SK-N-SH treated with all-trans-retinoic acid at 6 μM for 48 hours (cell line): ENCODE results near the gene GRK4.

Experiments
- ATAC-seq: fragments of 200-7000 bp; cut with Tn5 transposase; 3 replicates; pipeline ENCODE4 v1.9.1; 2020; ENCODE audit warnings: mild to moderate bottlenecking, moderate library complexity
- ARNTL ChIP-seq: fragments of 450-650 bp; formaldehyde crosslinking; IDR thresholded peaks from 2 replicates; pipeline ENCODE4 v1.5.0; 2020; ENCODE audit warnings: low read depth, mild to moderate bottlenecking, moderate library complexity, borderline replicate concordance
- BACH2 ChIP-seq: fragments of 250-450 bp; sonication (Bioruptor Pico); IDR thresholded peaks from 2 replicates; pipeline ENCODE4 v1.9.0; 2021; ENCODE audit warnings: mild to moderate bottlenecking, borderline replicate concordance
- CREB5 ChIP-seq: fragments of 250-450 bp; sonication (Bioruptor Pico); IDR thresholded peaks from 2 replicates; pipeline ENCODE4 v1.5.1; 2020; ENCODE audit warnings: low read depth, mild to moderate bottlenecking, moderate library complexity
- CSDC2 ChIP-seq: fragments of 250-450 bp; sonication (Bioruptor Pico); IDR thresholded peaks from 2 replicates; pipeline ENCODE4 v1.5.0; 2020; ENCODE audit warnings: mild to moderate bottlenecking, moderate library complexity
- CSRNP3 ChIP-seq: fragments of 250-450 bp; sonication (Bioruptor Pico); IDR thresholded peaks from 2 replicates; pipeline ENCODE4 v1.5.1; 2021; ENCODE audit warnings: mild to moderate bottlenecking, moderate library complexity
- ESRRG ChIP-seq: fragments of 250-450 bp; sonication (Bioruptor Pico); IDR thresholded peaks from 2 replicates; pipeline ENCODE4 v1.6.1; 2021; ENCODE audit warnings: mild to moderate bottlenecking
- OSR1 ChIP-seq: fragments of 250-450 bp; sonication (Bioruptor Pico); IDR thresholded peaks from 2 replicates; pipeline ENCODE4 v1.8.0; 2022; ENCODE audit warnings: moderate library complexity, mild to moderate bottlenecking, inconsistent platforms
- PATZ1 ChIP-seq: fragments of 250-450 bp; sonication (Bioruptor Pico); IDR thresholded peaks from 2 replicates; pipeline ENCODE4 v1.8.0; 2020; ENCODE audit warnings: mild to moderate bottlenecking, moderate library complexity, borderline replicate concordance
- POU6F1 ChIP-seq: fragments of 250-450 bp; sonication (Bioruptor Pico); IDR thresholded peaks from 2 replicates; pipeline ENCODE4 v1.8.0; 2021; ENCODE audit warnings: low read depth, mild to moderate bottlenecking, moderate library complexity, borderline replicate concordance
- PPARA ChIP-seq: fragments of 250-450 bp; sonication (Bioruptor Pico); IDR thresholded peaks from 2 replicates; pipeline ENCODE4 v1.5.0; 2020; ENCODE audit warnings: mild to moderate bottlenecking, borderline replicate concordance
- SNAI2 ChIP-seq: fragments of 250-450 bp; sonication (Bioruptor Pico); IDR thresholded peaks from 2 replicates; pipeline ENCODE4 v1.5.0; 2020; ENCODE audit warnings: mild to moderate bottlenecking, moderate library complexity
- TOX ChIP-seq: fragments of 250-450 bp; sonication (Bioruptor Pico); IDR thresholded peaks from 2 replicates; pipeline ENCODE4 v1.8.0; 2021; ENCODE audit warnings: mild to moderate bottlenecking, moderate library complexity, borderline replicate concordance
- TSHZ2 ChIP-seq: fragments of 250-450 bp; sonication (Bioruptor Pico); IDR thresholded peaks from 2 replicates; pipeline ENCODE4 v1.5.0; 2020; ENCODE audit warnings: mild to moderate bottlenecking, moderate library complexity
- ZC3H10 ChIP-seq: fragments of 250-450 bp; sonication (Bioruptor Pico); IDR thresholded peaks from 2 replicates; pipeline ENCODE4 v1.5.1; 2021; ENCODE audit warnings: mild to moderate bottlenecking, moderate library complexity
- ZFP3 ChIP-seq: fragments of 250-450 bp; sonication (Bioruptor Pico); IDR thresholded peaks from 2 replicates; pipeline ENCODE4 v1.5.0; 2020; ENCODE audit warnings: mild to moderate bottlenecking, moderate library complexity
- ZFP30 ChIP-seq: fragments of 450-650 bp; formaldehyde crosslinking; IDR thresholded peaks from 2 replicates; pipeline ENCODE4 v1.5.0; 2022; ENCODE audit warnings: mild to moderate bottlenecking, moderate library complexity
- ZNF565 ChIP-seq: fragments of 450-650 bp; formaldehyde crosslinking; conservative IDR thresholded peaks from 2 replicates; pipeline ENCODE4 v1.5.0; 2020; ENCODE audit warnings: low read depth, mild to moderate bottlenecking, moderate library complexity
- ZNF70 ChIP-seq: fragments of 450-650 bp; formaldehyde crosslinking; IDR thresholded peaks from 2 replicates; pipeline ENCODE4 v1.5.0; 2020; ENCODE audit warnings: mild to moderate bottlenecking, moderate library complexity
- ZNF8 ChIP-seq: fragments of 450-650 bp; formaldehyde crosslinking; IDR thresholded peaks from 2 replicates; pipeline ENCODE4 v1.5.0; 2020; ENCODE audit warnings: mild to moderate bottlenecking, moderate library complexity

Gene GRK4

GRCh38 chr4:2930135-2930757, 33.1 kb upstream of the GRK4 start:
- TF ChIP-seq PATZ1 (CRISPR knock-in tag) (no peak), PPARA (CRISPR knock-in tag) (no peak), ZC3H10 (CRISPR knock-in tag) (no peak), ARNTL (CRISPR knock-in tag) (no peak), POU6F1 (CRISPR knock-in tag) (no peak), CSRNP3 (CRISPR knock-in tag) (no peak), BACH2 (no peak), ZNF565 (CRISPR knock-in tag) (no peak), CSDC2 (CRISPR knock-in tag) (no peak), TSHZ2 (CRISPR knock-in tag) (no peak), SNAI2 (CRISPR knock-in tag) (no peak), ZNF70 (no peak), OSR1 (CRISPR knock-in tag) (no peak), TOX (CRISPR knock-in tag) (no peak), CREB5 (CRISPR knock-in tag) (no peak), ZNF8 (no peak)
- ATAC-seq, result no peak

- ATAC-seq, result no peak
- TF ChIP-seq PATZ1 (CRISPR knock-in tag), result no peak
- TF ChIP-seq ZFP3 (CRISPR knock-in tag), result no peak
- TF ChIP-seq ZFP30 (CRISPR knock-in tag), result no peak
- no peak for TF ChIP-seq POU6F1 (CRISPR knock-in tag)
- TF ChIP-seq ESRRG (CRISPR knock-in tag), result no peak
- TF ChIP-seq TSHZ2 (CRISPR knock-in tag), result no peak
- TF ChIP-seq CREB5 (CRISPR knock-in tag), result no peak
- no peak for TF ChIP-seq ZNF70
These were observed 32.4 kb upstream of the GRK4 start for GRCh38 chr4:2930758-2931511.
